Measurements from ENCODE around the gene DIO3.
A peak's percentile ranks its signal among the peaks of the same experiment; 100 is the strongest.

Gene DIO3

DNA sequence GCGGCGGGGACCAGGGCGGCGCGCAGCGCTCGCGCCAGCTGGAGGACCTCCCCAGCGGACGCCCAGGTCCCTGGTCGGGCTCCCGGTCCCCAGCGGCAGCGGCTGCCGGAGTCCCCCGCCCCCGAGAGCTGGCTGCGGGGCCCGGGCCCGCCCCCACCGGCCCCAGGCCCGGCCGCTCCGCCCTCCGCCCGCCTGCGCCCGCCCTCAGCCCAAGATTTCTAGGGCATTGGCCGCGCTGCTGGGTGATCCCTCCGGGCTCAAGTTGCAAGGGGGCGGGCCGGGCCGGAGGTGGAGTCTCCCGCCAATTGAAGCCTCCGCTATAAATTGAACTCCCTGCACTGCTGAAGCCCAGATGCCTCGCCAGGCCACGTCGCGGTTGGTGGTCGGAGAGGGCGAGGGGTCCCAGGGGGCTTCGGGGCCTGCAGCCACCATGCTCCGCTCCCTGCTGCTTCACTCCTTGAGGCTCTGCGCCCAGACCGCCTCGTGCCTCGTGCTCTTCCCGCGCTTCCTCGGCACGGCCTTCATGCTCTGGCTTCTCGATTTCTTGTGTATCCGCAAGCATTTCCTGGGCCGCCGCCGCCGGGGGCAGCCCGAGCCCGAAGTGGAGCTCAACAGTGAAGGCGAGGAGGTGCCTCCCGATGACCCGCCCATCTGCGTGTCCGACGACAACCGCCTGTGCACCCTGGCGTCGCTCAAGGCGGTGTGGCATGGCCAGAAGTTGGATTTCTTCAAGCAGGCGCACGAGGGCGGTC is at the start of gene DIO3:
TSS of gene DIO3 (plus strand) at position 351 of the 752 bp plus-strand sequence.
- DNase-seq = peak; percentile 56 to 78
- TF ChIP-seq, protein P1, sequence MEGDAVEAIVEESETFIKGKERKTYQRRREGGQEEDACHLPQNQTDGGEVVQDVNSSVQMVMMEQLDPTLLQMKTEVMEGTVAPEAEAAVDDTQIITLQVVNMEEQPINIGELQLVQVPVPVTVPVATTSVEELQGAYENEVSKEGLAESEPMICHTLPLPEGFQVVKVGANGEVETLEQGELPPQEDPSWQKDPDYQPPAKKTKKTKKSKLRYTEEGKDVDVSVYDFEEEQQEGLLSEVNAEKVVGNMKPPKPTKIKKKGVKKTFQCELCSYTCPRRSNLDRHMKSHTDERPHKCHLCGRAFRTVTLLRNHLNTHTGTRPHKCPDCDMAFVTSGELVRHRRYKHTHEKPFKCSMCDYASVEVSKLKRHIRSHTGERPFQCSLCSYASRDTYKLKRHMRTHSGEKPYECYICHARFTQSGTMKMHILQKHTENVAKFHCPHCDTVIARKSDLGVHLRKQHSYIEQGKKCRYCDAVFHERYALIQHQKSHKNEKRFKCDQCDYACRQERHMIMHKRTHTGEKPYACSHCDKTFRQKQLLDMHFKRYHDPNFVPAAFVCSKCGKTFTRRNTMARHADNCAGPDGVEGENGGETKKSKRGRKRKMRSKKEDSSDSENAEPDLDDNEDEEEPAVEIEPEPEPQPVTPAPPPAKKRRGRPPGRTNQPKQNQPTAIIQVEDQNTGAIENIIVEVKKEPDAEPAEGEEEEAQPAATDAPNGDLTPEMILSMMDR (IDR thresholded peaks at IDR 0.05) = no peak
- peaks cover 0 to 34% (median 4%) of the 10 kb centered on the region in 4 donors for H3K4me1 ChIP-seq
- H3K4me3 ChIP-seq = peak within 1 kb of the TSS; percentile 47 to 51
- intact Hi-C loops (cut with DNase I; ENCODE audit: low total_unique reads) = no loop called here
- H3K27me3 ChIP-seq = peaks cover 0 to 91% of the 10 kb centered on the region in 2 donors
- H3K9me3 ChIP-seq = peaks cover 0 to 12% (median 12%) of the 10 kb centered on the region in 3 donors
- no peak within 1 kb of the TSS for H3K27ac ChIP-seq
- H3K36me3 ChIP-seq = no peaks in the 10 kb centered on the region

DNA sequence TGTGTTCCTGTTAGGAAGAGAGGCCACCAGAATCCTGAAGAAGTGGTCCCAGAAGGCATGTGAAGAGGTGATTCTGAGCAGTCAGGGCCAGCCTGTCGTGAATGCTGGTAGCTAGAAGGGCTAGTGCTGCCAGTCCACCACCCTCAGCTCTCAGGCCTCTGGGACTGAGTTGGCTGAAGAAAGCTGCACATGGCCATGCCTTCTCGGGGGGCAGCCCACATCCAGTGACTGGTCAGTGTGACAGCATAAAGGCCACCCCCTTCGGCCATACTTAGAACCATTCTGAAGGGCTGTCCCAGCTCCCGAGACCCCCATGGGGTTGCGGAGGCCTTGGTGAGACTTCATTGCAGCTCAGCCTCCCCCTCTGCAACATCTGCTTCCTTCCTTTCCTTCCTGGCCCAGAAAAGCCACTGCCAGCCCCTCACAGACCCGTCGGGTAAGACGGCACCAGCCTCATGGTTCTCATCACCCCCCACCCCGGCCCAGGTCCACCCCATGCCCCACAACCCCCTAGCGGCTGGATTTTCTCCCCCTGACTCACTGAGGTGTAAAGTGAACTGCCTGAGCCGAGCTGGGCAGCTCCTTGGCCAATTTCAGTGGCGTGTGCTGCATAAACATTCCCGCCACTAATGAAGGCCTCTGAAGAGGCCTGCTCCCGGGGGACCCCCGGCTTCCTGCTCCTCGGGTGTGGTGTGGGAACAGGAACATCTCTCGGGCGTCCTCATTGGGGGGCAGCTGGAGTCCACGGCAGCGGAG is 49.5 kb upstream of the DIO3 start:
- H3K4me1 ChIP-seq = no peaks in the 10 kb centered on the region
- TF ChIP-seq, protein P1 (IDR thresholded peaks at IDR 0.05) = no peak
- peaks cover 0 to 6% (median 0%) of the 10 kb centered on the region in 3 donors for H3K9me3 ChIP-seq
- intact Hi-C loops (cut with DNase I; ENCODE audit: low total_unique reads) = no loop called here
- H3K36me3 ChIP-seq = no peaks in the 10 kb centered on the region
- no peak overlapping the region for H3K4me3 ChIP-seq
- H3K27ac ChIP-seq = no peak overlapping the region
- no peak for DNase-seq
- H3K27me3 ChIP-seq = peaks cover 0 to 2% of the 10 kb centered on the region in 2 donors

DNA sequence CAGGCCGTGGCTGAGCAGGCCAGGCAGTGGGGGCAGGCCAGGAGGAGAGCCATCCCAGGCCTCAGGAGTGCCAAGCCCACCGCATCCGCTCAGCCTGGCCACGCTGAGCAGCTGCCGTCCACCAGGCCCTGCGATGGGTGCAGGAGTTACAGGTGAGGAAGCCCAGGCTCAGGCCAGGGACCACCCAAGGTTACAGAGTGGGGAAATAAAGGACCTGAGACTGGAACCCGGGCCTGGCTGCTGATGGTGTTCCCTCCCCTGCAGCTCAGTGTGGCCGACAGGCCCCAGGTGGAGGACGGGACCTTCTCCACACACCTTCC is 49.0 kb upstream of the DIO3 start:
- intact Hi-C loops (cut with DNase I; ENCODE audit: low total_unique reads) = no loop called here
- no peak overlapping the region for H3K27ac ChIP-seq
- H3K4me1 ChIP-seq = no peaks in the 10 kb centered on the region
- no peaks in the 10 kb centered on the region for H3K36me3 ChIP-seq
- TF ChIP-seq, protein P1 (IDR thresholded peaks at IDR 0.05) = no peak
- peaks cover 0 to 6% (median 0%) of the 10 kb centered on the region in 3 donors for H3K9me3 ChIP-seq
- peaks cover 0 to 5% of the 10 kb centered on the region in 2 donors for H3K27me3 ChIP-seq
- no peak for DNase-seq
- H3K4me3 ChIP-seq = no peak overlapping the region

DNA sequence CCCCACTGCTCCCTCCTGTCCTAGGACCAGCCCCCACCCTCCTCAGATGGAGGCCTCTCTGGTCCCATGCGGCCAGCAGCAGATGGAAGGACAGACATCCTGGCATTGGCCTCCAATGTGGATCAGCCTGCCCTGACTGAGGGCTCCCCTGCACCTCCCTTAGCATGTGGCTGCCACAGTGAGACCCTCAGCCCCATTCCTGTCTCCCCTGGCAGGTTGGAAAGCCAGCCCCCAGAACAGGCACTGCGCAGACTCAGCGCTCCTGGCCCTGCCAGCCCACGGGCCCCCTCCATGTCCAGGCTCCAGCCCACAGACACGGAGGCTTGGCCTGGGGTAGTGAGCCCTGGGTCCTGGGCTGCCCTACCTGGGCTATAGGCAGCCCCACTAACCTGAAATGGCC is 47.2 kb upstream of the DIO3 start:
- no peak overlapping the region for H3K4me3 ChIP-seq
- peaks cover 0 to 6% (median 0%) of the 10 kb centered on the region in 3 donors for H3K9me3 ChIP-seq
- no peak for DNase-seq
- no peaks in the 10 kb centered on the region for H3K4me1 ChIP-seq
- H3K27me3 ChIP-seq = peaks cover 0 to 5% of the 10 kb centered on the region in 2 donors
- H3K36me3 ChIP-seq = no peaks in the 10 kb centered on the region
- intact Hi-C loops (cut with DNase I; ENCODE audit: low total_unique reads) = no loop called here
- H3K27ac ChIP-seq = no peak overlapping the region
- TF ChIP-seq, protein P1 (IDR thresholded peaks at IDR 0.05) = no peak

DNA sequence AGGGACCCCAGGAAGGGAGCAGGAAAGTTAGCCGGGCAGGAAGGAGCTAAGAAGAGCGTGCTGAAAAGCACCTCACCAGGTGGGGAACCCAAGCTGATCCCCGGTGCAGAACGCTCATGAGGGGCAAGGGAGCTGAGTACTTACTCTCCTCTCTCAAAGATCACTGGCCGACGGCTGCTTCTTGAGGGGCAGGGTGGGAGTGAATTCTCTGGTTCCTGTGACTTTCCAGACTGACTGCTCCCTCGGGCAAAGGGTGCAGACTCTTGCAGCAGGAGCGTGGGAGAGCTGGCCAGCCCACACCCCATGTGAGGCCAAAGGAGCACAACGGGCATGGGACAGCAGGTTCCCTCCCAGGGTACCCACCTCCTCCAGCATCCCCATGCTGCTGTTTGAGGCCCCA is 44.9 kb upstream of the DIO3 start:
- TF ChIP-seq, protein P1 (IDR thresholded peaks at IDR 0.05) = no peak
- DNase-seq = no peak
- intact Hi-C loops (cut with DNase I; ENCODE audit: low total_unique reads) = no loop called here

More for the DNA sequence above, 44.9 kb upstream of the DIO3 start:
- H3K27me3 ChIP-seq = peaks cover 0 to 5% of the 10 kb centered on the region in 2 donors
- H3K36me3 ChIP-seq = no peaks in the 10 kb centered on the region
- H3K27ac ChIP-seq = no peak overlapping the region
- peaks cover 0 to 6% (median 0%) of the 10 kb centered on the region in 3 donors for H3K9me3 ChIP-seq
- H3K4me1 ChIP-seq = peaks cover 0 to 14% (median 4%) of the 10 kb centered on the region in 4 donors
- no peak overlapping the region for H3K4me3 ChIP-seq

Data from tibial artery (tissue), 4 donors.